Transverse colon (tissue), 4 donors: ENCODE data around the gene ATXN10. TPM values are rescaled to one million over a fixed set of nuclear protein-coding genes. Genes with fewer than 3 reads are reported as not detected.

Source experiments
- DNase-seq: peaks from one replicate; pipeline ENCODE4 v3.0.0-alpha.2; 2019
- H3K27ac ChIP-seq, 4 donors: fragments of 200-600 bp; sonication (generic); 2 replicates each; pipeline ENCODE4 v1.5.1; 2016 to 2018; ENCODE audit warnings: inconsistent platforms in 4 of 4
- H3K27me3 ChIP-seq: fragments of 200-600 bp; sonication (generic); 2 replicates; pipeline ENCODE4 v1.5.1; 2017; ENCODE audit warnings: inconsistent platforms
- H3K36me3 ChIP-seq, 4 donors: fragments of 200-600 bp; sonication (generic); 2 replicates each; pipeline ENCODE4 v1.5.1; 2017 to 2019; ENCODE audit warnings: inconsistent platforms in 4 of 4
- H3K4me1 ChIP-seq, 4 donors: fragments of 200-600 bp; sonication (generic); 2 replicates each; pipeline ENCODE4 v1.5.1; 2017 to 2020; ENCODE audit warnings: inconsistent platforms in 4 of 4
- H3K4me3 ChIP-seq, 4 donors: fragments of 200-600 bp; sonication (generic); 1 replicate in 1 of 4; 2 replicates in 3 of 4; pipeline versions ENCODE4 v1.5.1 to v1.6.1; 2017 to 2019; ENCODE audit warnings: inconsistent platforms in 4 of 4
- H3K9me3 ChIP-seq, 2 donors: fragments of 200-600 bp; sonication (generic); 2 replicates each; pipeline ENCODE4 v1.5.1; 2017 to 2019; ENCODE audit warnings: inconsistent platforms in 2 of 2
- EP300 ChIP-seq: sonication (generic); formaldehyde crosslinking; IDR thresholded peaks from one replicate; pipeline ENCODE4 v1.6.1; 2017; ENCODE audit warnings: antibody characterized with exemption, low read depth
- POLR2A ChIP-seq: fragments of 450-650 bp; IDR thresholded peaks from one replicate; pipeline ENCODE4 v1.6.1; 2016; ENCODE audit warnings: antibody characterized with exemption, mild to moderate bottlenecking, moderate library complexity
- POLR2AphosphoS5 ChIP-seq, 3 donors: sonication (generic); formaldehyde crosslinking; IDR thresholded peaks; one replicate each; pipeline ENCODE4 v1.6.1; 2016; ENCODE audit warnings: antibody characterized with exemption in 3 of 3
- WGBS, 2 donors: methylation state at CpG; one replicate each; pipeline ENCODE4 v1.1.5; 2018; ENCODE audit warnings: low coverage in 1 of 2; 5-methylcytosine and 5-hydroxymethylcytosine counted together
- in situ Hi-C, 4 donors: fragments of 200-750 bp; cut with MboI; loops; one replicate each; pipeline versions ENCODE4 v1.15.0 to v1.15.1; 2017; ENCODE audit warnings: low sequenced_read_pairs in 3 of 4, low pct_ligation_motif_present in 1 of 4, low pct_unique_long_range_greater_than_20kb in 1 of 4
- intact Hi-C: fragments of 100-400 bp; cut with DNase I; formaldehyde crosslinking; loops from one replicate; pipeline ENCODE4 v1.15.1; 2023; ENCODE audit warnings: low total_unique reads
- total RNA-seq, 4 donors: library from RNA; depleted of rRNA; stranded (reverse); fragments of >200 nt; gene quantifications; one replicate each; pipeline ENCODE4 v1.1.0, GENCODE V29; 2016
- TF ChIP-seq, protein P1 (sequence below), 5 experiments: fragments of 200-600 bp in 3 of 5; fragments of 450-650 bp in 2 of 5; sonication (generic) in 3 of 5; IDR thresholded peaks; 1 replicate in 2 of 5; 2 replicates in 3 of 5; pipeline ENCODE4 v1.5.1; 2016 to 2017; ENCODE audit warnings: antibody characterized with exemption in 5 of 5, inconsistent platforms in 3 of 5, mild to moderate bottlenecking in 2 of 5, moderate library complexity in 1 of 5

The ATXN10 gene
- total RNA-seq, 4 donors from 2014 or later, result 27.3 to 88.3 (median 47.8) TPM

DNA sequence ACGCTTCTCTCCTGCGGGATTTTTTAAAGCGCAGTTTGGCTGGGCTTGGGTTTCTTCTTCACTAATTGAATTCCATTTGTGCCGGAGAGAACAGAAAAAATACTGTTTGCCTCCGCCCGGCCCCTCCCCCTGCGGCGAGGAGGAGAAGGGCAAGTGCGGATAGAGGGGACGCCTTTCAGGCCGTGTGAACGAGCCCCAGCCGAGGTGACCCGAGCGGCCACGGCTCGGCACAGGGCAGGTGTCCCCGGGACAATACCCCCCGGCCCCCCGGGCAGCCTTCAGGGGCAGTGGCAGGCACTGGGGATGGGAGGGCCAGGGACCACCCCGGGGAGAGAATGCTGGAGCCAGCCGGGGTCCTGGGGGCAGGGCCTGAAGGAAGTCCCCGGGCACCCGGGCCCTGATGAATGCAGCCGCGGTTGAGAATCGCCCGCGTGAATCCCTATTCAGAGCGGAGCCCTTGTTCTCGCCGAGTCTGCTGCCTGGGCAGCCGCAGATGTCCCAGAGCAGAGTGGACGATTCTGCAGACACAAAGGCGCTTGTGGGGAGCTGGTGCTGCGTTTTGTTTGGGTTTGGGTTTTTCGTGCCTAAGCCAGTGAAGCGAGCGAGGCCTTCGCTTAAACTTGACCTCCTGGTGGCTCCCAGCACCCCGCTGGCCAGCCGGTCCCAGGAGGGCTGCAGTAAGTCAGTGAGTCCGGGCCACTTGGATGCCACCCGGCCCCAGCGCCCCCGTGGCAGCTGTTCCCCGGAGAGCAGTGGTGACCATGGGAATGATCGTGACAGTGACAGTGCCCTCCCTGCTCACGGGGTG lies 209.3 kb downstream of the ATXN10 start:
- Histone ChIP-seq H3K9me3 (no peaks in the 10 kb centered on the region), H3K27me3 (peaks cover 78% of the 10 kb centered on the region), H3K4me1 (no peaks in the 10 kb centered on the region), H3K4me3 (no peak overlapping the region), H3K27ac (no peak overlapping the region), H3K36me3 (no peaks in the 10 kb centered on the region)
- TF ChIP-seq POLR2A (no peak), EP300 (no peak), POLR2AphosphoS5 (IDR thresholded peaks at IDR 0.05) (no peak)
- TF ChIP-seq, protein P1, sequence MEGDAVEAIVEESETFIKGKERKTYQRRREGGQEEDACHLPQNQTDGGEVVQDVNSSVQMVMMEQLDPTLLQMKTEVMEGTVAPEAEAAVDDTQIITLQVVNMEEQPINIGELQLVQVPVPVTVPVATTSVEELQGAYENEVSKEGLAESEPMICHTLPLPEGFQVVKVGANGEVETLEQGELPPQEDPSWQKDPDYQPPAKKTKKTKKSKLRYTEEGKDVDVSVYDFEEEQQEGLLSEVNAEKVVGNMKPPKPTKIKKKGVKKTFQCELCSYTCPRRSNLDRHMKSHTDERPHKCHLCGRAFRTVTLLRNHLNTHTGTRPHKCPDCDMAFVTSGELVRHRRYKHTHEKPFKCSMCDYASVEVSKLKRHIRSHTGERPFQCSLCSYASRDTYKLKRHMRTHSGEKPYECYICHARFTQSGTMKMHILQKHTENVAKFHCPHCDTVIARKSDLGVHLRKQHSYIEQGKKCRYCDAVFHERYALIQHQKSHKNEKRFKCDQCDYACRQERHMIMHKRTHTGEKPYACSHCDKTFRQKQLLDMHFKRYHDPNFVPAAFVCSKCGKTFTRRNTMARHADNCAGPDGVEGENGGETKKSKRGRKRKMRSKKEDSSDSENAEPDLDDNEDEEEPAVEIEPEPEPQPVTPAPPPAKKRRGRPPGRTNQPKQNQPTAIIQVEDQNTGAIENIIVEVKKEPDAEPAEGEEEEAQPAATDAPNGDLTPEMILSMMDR (IDR thresholded peaks at IDR 0.05), result no peak
- no peak for DNase-seq
- in situ Hi-C loops, result no loop called here
- intact Hi-C loops, result no loop called here
- 25% methylated on average over 45 of the region's 49 CpGs; no CpG with 5 or more reads in 1 of the 2 donors for WGBS, 2 donors

DNA sequence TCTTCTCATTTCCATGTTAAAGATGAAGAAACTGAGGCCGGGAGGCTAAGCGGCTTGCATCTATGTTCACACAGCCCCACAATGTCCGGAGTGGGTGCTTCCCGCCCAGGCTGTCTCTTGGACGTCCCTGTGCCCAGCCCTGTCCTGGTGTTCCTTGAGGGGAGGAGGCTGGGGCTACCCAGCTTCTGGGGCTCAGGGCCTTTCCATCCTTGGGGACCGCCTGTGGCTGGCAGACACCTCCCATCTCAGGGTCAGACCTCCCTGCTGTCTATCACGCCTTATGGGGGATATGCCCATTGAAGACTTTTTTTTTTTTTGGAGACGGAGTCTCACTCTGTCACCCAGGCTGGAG lies 209.9 kb downstream of the ATXN10 start:
- no peaks in the 10 kb centered on the region for H3K36me3 ChIP-seq
- H3K27me3 ChIP-seq, result peaks cover 72% of the 10 kb centered on the region
- WGBS, 2 donors, result 85% methylated on average over 5 of the region's 8 CpGs; no CpG with 5 or more reads in 1 of the 2 donors
- TF ChIP-seq EP300 (no peak), POLR2AphosphoS5 (IDR thresholded peaks at IDR 0.05) (no peak), POLR2A (no peak)
- TF ChIP-seq, protein P1 (IDR thresholded peaks at IDR 0.05), result no peak
- in situ Hi-C loops, result no loop called here
- intact Hi-C loops, result no loop called here
- no peaks in the 10 kb centered on the region for H3K9me3 ChIP-seq
- DNase-seq, result no peak
- H3K27ac ChIP-seq, result no peak overlapping the region
- no peak overlapping the region for H3K4me3 ChIP-seq
- H3K4me1 ChIP-seq, result no peaks in the 10 kb centered on the region

DNA sequence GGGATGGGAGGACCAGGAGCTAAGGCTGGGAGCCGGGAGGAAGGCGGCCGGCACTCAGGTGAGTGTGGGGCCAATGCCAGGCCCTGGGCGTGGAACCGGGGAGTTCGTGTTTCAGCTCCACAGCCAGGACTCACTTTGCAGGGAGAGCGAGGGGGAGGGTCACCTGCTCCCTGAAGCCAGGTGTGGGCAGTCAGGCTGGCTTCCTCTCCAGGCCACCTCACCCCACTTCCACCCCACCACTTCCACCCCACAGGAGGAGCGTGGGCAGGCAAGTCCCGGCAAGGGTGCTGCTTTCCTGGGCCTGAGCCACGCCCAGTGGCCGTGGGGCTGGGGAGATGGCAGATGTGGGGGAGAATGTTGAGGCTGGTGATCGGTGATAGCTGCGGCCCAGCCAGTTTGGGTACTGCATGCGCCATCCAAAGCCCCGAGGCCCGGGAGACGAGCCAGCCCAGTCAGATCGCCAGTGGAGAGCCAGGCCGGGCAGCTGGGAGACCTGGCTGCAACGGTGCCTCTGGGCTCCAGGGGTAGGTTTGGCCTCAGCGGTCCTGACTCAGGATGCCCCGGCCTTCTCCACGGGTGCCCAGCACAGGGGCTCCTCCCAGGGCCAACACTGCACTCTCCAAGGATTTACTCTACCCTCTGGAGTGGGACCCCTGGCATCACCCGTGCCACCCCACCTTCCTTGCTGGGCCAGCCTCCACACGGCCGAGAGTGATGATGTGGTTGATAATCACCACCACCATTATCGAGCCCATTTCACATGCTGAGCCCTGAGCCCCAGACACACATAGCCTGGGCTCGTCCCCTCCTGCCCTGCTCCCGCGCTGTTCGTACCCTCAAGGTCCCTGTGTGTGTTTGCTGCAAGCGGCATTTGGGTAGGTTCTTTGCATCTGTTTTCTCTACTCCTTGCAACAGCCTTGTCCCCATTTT lies 211.5 kb downstream of the ATXN10 start:
- no peak for DNase-seq
- H3K27ac ChIP-seq, result no peak overlapping the region
- intact Hi-C loops, result no loop called here
- TF ChIP-seq POLR2A (no peak), POLR2AphosphoS5 (IDR thresholded peaks at IDR 0.05) (no peak), EP300 (no peak)
- TF ChIP-seq, protein P1 (IDR thresholded peaks at IDR 0.05), result no peak
- no peaks in the 10 kb centered on the region for H3K36me3 ChIP-seq
- peaks cover 56% of the 10 kb centered on the region for H3K27me3 ChIP-seq
- 73% methylated on average over 30 of the region's 32 CpGs; no CpG with 5 or more reads in 1 of the 2 donors for WGBS, 2 donors
- in situ Hi-C loops, result no loop called here
- no peaks in the 10 kb centered on the region for H3K4me1 ChIP-seq
- no peak overlapping the region for H3K4me3 ChIP-seq
- H3K9me3 ChIP-seq, result no peaks in the 10 kb centered on the region

DNA sequence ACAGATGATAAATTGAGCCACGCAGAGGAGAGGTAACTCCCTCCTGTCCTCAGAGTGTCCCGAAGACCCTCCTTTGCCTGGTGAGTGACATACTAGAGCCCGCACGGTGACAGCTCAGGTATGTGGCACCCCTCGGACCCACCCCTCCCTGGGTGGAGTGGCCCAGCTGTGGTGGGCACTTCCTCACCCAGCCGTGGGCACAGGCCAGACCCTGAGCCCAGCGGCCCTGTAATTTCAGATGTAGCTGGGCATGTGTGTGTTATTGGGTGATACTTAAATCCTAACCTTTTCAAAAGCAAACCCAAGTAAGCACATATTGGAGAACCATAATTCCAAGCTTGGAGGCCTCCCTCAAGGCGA lies 212.2 kb downstream of the ATXN10 start:
- Histone ChIP-seq H3K27me3 (peaks cover 53% of the 10 kb centered on the region), H3K4me3 (no peak overlapping the region), H3K4me1 (no peaks in the 10 kb centered on the region), H3K9me3 (no peaks in the 10 kb centered on the region), H3K36me3 (no peaks in the 10 kb centered on the region), H3K27ac (no peak overlapping the region)
- no peak for DNase-seq
- intact Hi-C loops (no loop called here), in situ Hi-C loops (no loop called here)
- 82% methylated on average over 8 of the region's 8 CpGs; no CpG with 5 or more reads in 1 of the 2 donors for WGBS, 2 donors
- no peak for TF ChIP-seq EP300
- no peak for TF ChIP-seq POLR2A
- TF ChIP-seq, protein P1 (IDR thresholded peaks at IDR 0.05), result no peak
- no peak for TF ChIP-seq POLR2AphosphoS5 (IDR thresholded peaks at IDR 0.05)
